Mucosa of stomach (tissue), 1 donor: ENCODE data around the gene SYDE2.

Experiments used
- H3K27me3 ChIP-seq: one replicate; pipeline ENCODE4 v1.7.0; 2013; ENCODE audit warnings: mild to moderate bottlenecking, low read length; ENCODE audit not compliant: control insufficient read depth, insufficient read depth
- H3K36me3 ChIP-seq: one replicate; pipeline ENCODE4 v1.7.0; 2013; ENCODE audit warnings: low read length; ENCODE audit not compliant: control insufficient read depth, insufficient read depth
- H3K4me1 ChIP-seq: one replicate; pipeline ENCODE4 v1.7.0; 2013; ENCODE audit warnings: mild to moderate bottlenecking, low read length; ENCODE audit not compliant: control insufficient read depth, insufficient read depth
- H3K4me3 ChIP-seq: one replicate; pipeline ENCODE4 v1.7.0; 2013; ENCODE audit warnings: low read length
- H3K9ac ChIP-seq: one replicate; pipeline ENCODE4 v1.7.0; 2013; ENCODE audit warnings: mild to moderate bottlenecking, low read length, moderate library complexity
- H3K9me3 ChIP-seq: one replicate; pipeline ENCODE4 v1.7.0; 2013; ENCODE audit warnings: mild to moderate bottlenecking, low read length, moderate library complexity; ENCODE audit not compliant: control insufficient read depth
- donor health status: Pancreatic carcinoma.

Gene SYDE2

GRCh38 chr1:85132078-85132720 lies 68.6 kb downstream of the SYDE2 start:
- H3K9me3 ChIP-seq = no peaks in the 10 kb centered on the region
- no peaks in the 10 kb centered on the region for H3K36me3 ChIP-seq
- no peak overlapping the region for H3K4me3 ChIP-seq
- no peaks in the 10 kb centered on the region for H3K27me3 ChIP-seq
- no peak overlapping the region for H3K9ac ChIP-seq
- H3K4me1 ChIP-seq = no peaks in the 10 kb centered on the region

GRCh38 chr1:85128316-85128715 lies 72.5 kb downstream of the SYDE2 start:
- Histone ChIP-seq H3K36me3 (no peaks in the 10 kb centered on the region), H3K4me1 (no peaks in the 10 kb centered on the region), H3K4me3 (no peak overlapping the region), H3K9me3 (no peaks in the 10 kb centered on the region), H3K9ac (no peak overlapping the region), H3K27me3 (no peaks in the 10 kb centered on the region)

- Histone ChIP-seq H3K9ac (no peak overlapping the region), H3K4me1 (no peaks in the 10 kb centered on the region), H3K9me3 (no peaks in the 10 kb centered on the region), H3K4me3 (no peak overlapping the region), H3K36me3 (no peaks in the 10 kb centered on the region), H3K27me3 (no peaks in the 10 kb centered on the region)
These were observed 74.9 kb downstream of the SYDE2 start for GRCh38 chr1:85125891-85126290.

GRCh38 chr1:85124091-85124490 lies 76.7 kb downstream of the SYDE2 start:
- Histone ChIP-seq H3K9ac (no peak overlapping the region), H3K9me3 (no peaks in the 10 kb centered on the region), H3K4me3 (no peak overlapping the region), H3K27me3 (no peaks in the 10 kb centered on the region), H3K4me1 (no peaks in the 10 kb centered on the region), H3K36me3 (no peaks in the 10 kb centered on the region)

GRCh38 chr1:85122169-85122568 lies 78.6 kb downstream of the SYDE2 start:
- H3K36me3 ChIP-seq = no peaks in the 10 kb centered on the region
- H3K9ac ChIP-seq = no peak overlapping the region
- H3K27me3 ChIP-seq = no peaks in the 10 kb centered on the region
- no peaks in the 10 kb centered on the region for H3K9me3 ChIP-seq
- H3K4me3 ChIP-seq = no peak overlapping the region
- no peaks in the 10 kb centered on the region for H3K4me1 ChIP-seq

- H3K27me3 ChIP-seq = no peaks in the 10 kb centered on the region
- H3K36me3 ChIP-seq = no peaks in the 10 kb centered on the region
- no peaks in the 10 kb centered on the region for H3K9me3 ChIP-seq
- H3K4me3 ChIP-seq = no peak overlapping the region
- no peak overlapping the region for H3K9ac ChIP-seq
- no peaks in the 10 kb centered on the region for H3K4me1 ChIP-seq
These were observed 79.1 kb downstream of the SYDE2 start for GRCh38 chr1:85121744-85122143.

GRCh38 chr1:85118751-85119150 lies 82.1 kb downstream of the SYDE2 start:
- Histone ChIP-seq H3K4me1 (no peaks in the 10 kb centered on the region), H3K4me3 (no peak overlapping the region), H3K27me3 (no peaks in the 10 kb centered on the region), H3K36me3 (no peaks in the 10 kb centered on the region), H3K9me3 (no peaks in the 10 kb centered on the region), H3K9ac (no peak overlapping the region)

- no peaks in the 10 kb centered on the region for H3K4me1 ChIP-seq
- H3K27me3 ChIP-seq = no peaks in the 10 kb centered on the region
- no peaks in the 10 kb centered on the region for H3K36me3 ChIP-seq
- no peak overlapping the region for H3K9ac ChIP-seq
- H3K9me3 ChIP-seq = no peaks in the 10 kb centered on the region
- no peak overlapping the region for H3K4me3 ChIP-seq
These were observed 84.0 kb downstream of the SYDE2 start for GRCh38 chr1:85116856-85117255.

GRCh38 chr1:85115933-85116332 lies 84.9 kb downstream of the SYDE2 start:
- Histone ChIP-seq H3K9me3 (no peaks in the 10 kb centered on the region), H3K4me3 (no peak overlapping the region), H3K9ac (no peak overlapping the region), H3K27me3 (no peaks in the 10 kb centered on the region), H3K36me3 (no peaks in the 10 kb centered on the region), H3K4me1 (no peaks in the 10 kb centered on the region)

- H3K9ac ChIP-seq = no peak overlapping the region
- no peaks in the 10 kb centered on the region for H3K36me3 ChIP-seq
- H3K4me3 ChIP-seq = no peak overlapping the region
- no peaks in the 10 kb centered on the region for H3K9me3 ChIP-seq
- H3K4me1 ChIP-seq = peaks cover 6% of the 10 kb centered on the region
- H3K27me3 ChIP-seq = no peaks in the 10 kb centered on the region
These were observed 89.1 kb downstream of the SYDE2 start for GRCh38 chr1:85111695-85112094.

GRCh38 chr1:85109475-85109874 lies 91.3 kb downstream of the SYDE2 start:
- no peaks in the 10 kb centered on the region for H3K9me3 ChIP-seq

More at GRCh38 chr1:85109475-85109874, 91.3 kb downstream of the SYDE2 start:
- H3K4me1 ChIP-seq = peaks cover 7% of the 10 kb centered on the region
- H3K4me3 ChIP-seq = no peak overlapping the region
- no peak overlapping the region for H3K9ac ChIP-seq
- H3K27me3 ChIP-seq = no peaks in the 10 kb centered on the region
- no peaks in the 10 kb centered on the region for H3K36me3 ChIP-seq
